Peyer's patch (tissue), 4 donors: ENCODE measurements around the gene ITIH5.

ENCODE experiments used
- POLR2A ChIP-seq, 2 donors: fragments of 450-650 bp; IDR thresholded peaks; one replicate each; pipeline ENCODE4 v1.5.1; 2017; ENCODE audit warnings: antibody characterized with exemption in 2 of 2, mild to moderate bottlenecking in 2 of 2, moderate library complexity in 2 of 2
- TF ChIP-seq, protein P1 (sequence below), 6 experiments: fragments of 450-650 bp in 4 of 6; fragments of 200-600 bp in 2 of 6; sonication (generic) in 1 of 6; IDR thresholded peaks; one replicate each; pipeline ENCODE4 v1.5.1; 2017 to 2019; ENCODE audit warnings: antibody characterized with exemption in 6 of 6, mild to moderate bottlenecking in 3 of 6, moderate library complexity in 1 of 6

DNA sequence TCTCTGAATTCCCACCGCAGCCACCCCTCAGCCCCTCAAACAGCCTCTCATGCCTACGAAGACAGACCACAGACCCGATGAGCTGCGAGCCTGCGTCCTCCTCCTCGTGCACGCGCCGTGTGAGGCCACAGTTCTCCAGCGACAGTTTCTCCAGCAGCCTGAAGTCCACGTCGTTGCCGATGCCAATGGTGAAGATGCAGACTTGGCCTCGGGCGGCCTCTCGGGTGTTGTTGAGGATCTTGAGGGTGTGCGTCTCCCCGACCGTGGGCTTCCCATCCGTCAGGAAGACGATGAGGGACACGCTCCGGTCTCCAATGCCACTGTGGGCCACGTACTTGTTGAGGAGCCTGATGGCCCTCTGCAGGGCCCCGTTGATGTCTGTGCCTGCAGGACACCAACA lies 87.1 kb downstream of the ITIH5 start:
- TF ChIP-seq, protein P1, sequence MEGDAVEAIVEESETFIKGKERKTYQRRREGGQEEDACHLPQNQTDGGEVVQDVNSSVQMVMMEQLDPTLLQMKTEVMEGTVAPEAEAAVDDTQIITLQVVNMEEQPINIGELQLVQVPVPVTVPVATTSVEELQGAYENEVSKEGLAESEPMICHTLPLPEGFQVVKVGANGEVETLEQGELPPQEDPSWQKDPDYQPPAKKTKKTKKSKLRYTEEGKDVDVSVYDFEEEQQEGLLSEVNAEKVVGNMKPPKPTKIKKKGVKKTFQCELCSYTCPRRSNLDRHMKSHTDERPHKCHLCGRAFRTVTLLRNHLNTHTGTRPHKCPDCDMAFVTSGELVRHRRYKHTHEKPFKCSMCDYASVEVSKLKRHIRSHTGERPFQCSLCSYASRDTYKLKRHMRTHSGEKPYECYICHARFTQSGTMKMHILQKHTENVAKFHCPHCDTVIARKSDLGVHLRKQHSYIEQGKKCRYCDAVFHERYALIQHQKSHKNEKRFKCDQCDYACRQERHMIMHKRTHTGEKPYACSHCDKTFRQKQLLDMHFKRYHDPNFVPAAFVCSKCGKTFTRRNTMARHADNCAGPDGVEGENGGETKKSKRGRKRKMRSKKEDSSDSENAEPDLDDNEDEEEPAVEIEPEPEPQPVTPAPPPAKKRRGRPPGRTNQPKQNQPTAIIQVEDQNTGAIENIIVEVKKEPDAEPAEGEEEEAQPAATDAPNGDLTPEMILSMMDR (IDR thresholded peaks at IDR 0.05): no peak
- TF ChIP-seq POLR2A (IDR thresholded peaks at IDR 0.05): no peak
